ENCODE results near the gene FAM118B.

FAM118B gene

GRCh38 chr11:126211236-126212088 lies at the start of gene FAM118B, which contains the start of gene RPUSD4:
TSS of gene FAM118B (plus strand) at chr11:126211782. CDS start at chr11:126235002, 23,220 bp downstream.
TSS of gene RPUSD4 (minus strand) at chr11:126211650. CDS start at chr11:126211638, 12 bp downstream.
- peak; percentile 98 to 99 for DNase-seq (ENCODE audit: low spot score in 2 of 2)
- Mint-ChIP-seq H3K27ac (peak within 1 kb of the TSS; percentile 97), H3K4me3 (peak within 1 kb of the TSS; percentile 98), H3K36me3 (peaks cover 61% of the 10 kb centered on the region), H3K4me1 (peaks cover 33% of the 10 kb centered on the region), H3K9me3 (no peaks in the 10 kb centered on the region)
- peak; percentile 95 for ATAC-seq

- H3K4me3 Mint-ChIP-seq, result no peak overlapping the region
- DNase-seq (ENCODE audit: low spot score in 2 of 2), result no peak
- no peaks in the 10 kb centered on the region for H3K9me3 Mint-ChIP-seq
- H3K36me3 Mint-ChIP-seq, result no peaks in the 10 kb centered on the region
- H3K27ac Mint-ChIP-seq, result no peak overlapping the region
- H3K4me1 Mint-ChIP-seq, result no peaks in the 10 kb centered on the region
- ATAC-seq, result no peak
Observed at GRCh38 chr11:126162306-126163030, 49.1 kb upstream of the FAM118B start.

GRCh38 chr11:126163074-126163700 lies 48.4 kb upstream of the FAM118B start:
- Mint-ChIP-seq H3K36me3 (no peaks in the 10 kb centered on the region), H3K9me3 (no peaks in the 10 kb centered on the region), H3K4me3 (no peak overlapping the region), H3K4me1 (no peaks in the 10 kb centered on the region), H3K27ac (no peak overlapping the region)
- ATAC-seq (no peak), DNase-seq (ENCODE audit: low spot score in 2 of 2) (no peak)

GRCh38 chr11:126163779-126164178 lies 47.8 kb upstream of the FAM118B start:
- ATAC-seq (no peak), DNase-seq (ENCODE audit: low spot score in 2 of 2) (no peak)
- H3K9me3 Mint-ChIP-seq, result no peaks in the 10 kb centered on the region
- H3K4me1 Mint-ChIP-seq, result no peaks in the 10 kb centered on the region
- H3K36me3 Mint-ChIP-seq, result no peaks in the 10 kb centered on the region
- no peak overlapping the region for H3K4me3 Mint-ChIP-seq
- H3K27ac Mint-ChIP-seq, result no peak overlapping the region

GRCh38 chr11:126164781-126165180 lies 46.8 kb upstream of the FAM118B start:
- H3K4me1 Mint-ChIP-seq, result no peaks in the 10 kb centered on the region
- H3K36me3 Mint-ChIP-seq, result no peaks in the 10 kb centered on the region
- H3K9me3 Mint-ChIP-seq, result no peaks in the 10 kb centered on the region
- DNase-seq (ENCODE audit: low spot score in 2 of 2) (no peak), ATAC-seq (no peak)
- H3K27ac Mint-ChIP-seq, result no peak overlapping the region
- no peak overlapping the region for H3K4me3 Mint-ChIP-seq

GRCh38 chr11:126165311-126165720 lies 46.3 kb upstream of the FAM118B start:
- no peaks in the 10 kb centered on the region for H3K36me3 Mint-ChIP-seq
- ATAC-seq (no peak), DNase-seq (ENCODE audit: low spot score in 2 of 2) (no peak)
- no peaks in the 10 kb centered on the region for H3K4me1 Mint-ChIP-seq
- no peaks in the 10 kb centered on the region for H3K9me3 Mint-ChIP-seq
- no peak overlapping the region for H3K4me3 Mint-ChIP-seq
- no peak overlapping the region for H3K27ac Mint-ChIP-seq

- DNase-seq (ENCODE audit: low spot score in 2 of 2) (no peak), ATAC-seq (no peak)
- H3K27ac Mint-ChIP-seq, result no peak overlapping the region
- no peaks in the 10 kb centered on the region for H3K4me1 Mint-ChIP-seq
- no peaks in the 10 kb centered on the region for H3K9me3 Mint-ChIP-seq
- H3K4me3 Mint-ChIP-seq, result no peak overlapping the region
- H3K36me3 Mint-ChIP-seq, result no peaks in the 10 kb centered on the region
Observed at GRCh38 chr11:126165757-126166156, 45.8 kb upstream of the FAM118B start.

- Mint-ChIP-seq H3K36me3 (no peaks in the 10 kb centered on the region), H3K4me1 (no peaks in the 10 kb centered on the region), H3K9me3 (no peaks in the 10 kb centered on the region), H3K4me3 (no peak overlapping the region), H3K27ac (no peak overlapping the region)
- no peak for ATAC-seq
- no peak for DNase-seq (ENCODE audit: low spot score in 2 of 2)
Observed at GRCh38 chr11:126166413-126166812, 45.2 kb upstream of the FAM118B start.

- Mint-ChIP-seq H3K4me3 (no peak overlapping the region), H3K27ac (no peak overlapping the region), H3K9me3 (no peaks in the 10 kb centered on the region), H3K36me3 (no peaks in the 10 kb centered on the region), H3K4me1 (no peaks in the 10 kb centered on the region)
- no peak for DNase-seq (ENCODE audit: low spot score in 2 of 2)
- ATAC-seq, result no peak
Observed at GRCh38 chr11:126167488-126167887, 44.1 kb upstream of the FAM118B start.

GRCh38 chr11:126169291-126169690 lies 42.3 kb upstream of the FAM118B start:
- Mint-ChIP-seq H3K27ac (no peak overlapping the region), H3K4me3 (no peak overlapping the region), H3K9me3 (no peaks in the 10 kb centered on the region), H3K36me3 (no peaks in the 10 kb centered on the region), H3K4me1 (no peaks in the 10 kb centered on the region)
- ATAC-seq (no peak), DNase-seq (ENCODE audit: low spot score in 2 of 2) (no peak)

- H3K9me3 Mint-ChIP-seq, result no peaks in the 10 kb centered on the region
- DNase-seq (ENCODE audit: low spot score in 2 of 2) (no peak), ATAC-seq (no peak)
Observed at GRCh38 chr11:126172596-126173038, 39.0 kb upstream of the FAM118B start.

GRCh38 chr11:126173257-126173656 lies 38.3 kb upstream of the FAM118B start:
- H3K27ac Mint-ChIP-seq, result no peak overlapping the region
- ATAC-seq (no peak), DNase-seq (ENCODE audit: low spot score in 2 of 2) (no peak)
- no peaks in the 10 kb centered on the region for H3K9me3 Mint-ChIP-seq
- H3K36me3 Mint-ChIP-seq, result no peaks in the 10 kb centered on the region
- no peak overlapping the region for H3K4me3 Mint-ChIP-seq
- H3K4me1 Mint-ChIP-seq, result no peaks in the 10 kb centered on the region

More at GRCh38 chr11:126172596-126173038, 39.0 kb upstream of the FAM118B start:
- Mint-ChIP-seq H3K36me3 (no peaks in the 10 kb centered on the region), H3K27ac (no peak overlapping the region), H3K4me3 (no peak overlapping the region), H3K4me1 (no peaks in the 10 kb centered on the region)

- no peak for ATAC-seq
- no peaks in the 10 kb centered on the region for H3K36me3 Mint-ChIP-seq
- H3K9me3 Mint-ChIP-seq, result no peaks in the 10 kb centered on the region
- no peak overlapping the region for H3K4me3 Mint-ChIP-seq
- H3K27ac Mint-ChIP-seq, result no peak overlapping the region
- DNase-seq (ENCODE audit: low spot score in 2 of 2), result no peak
- H3K4me1 Mint-ChIP-seq, result no peaks in the 10 kb centered on the region
Observed at GRCh38 chr11:126174816-126175215, 36.8 kb upstream of the FAM118B start.

GRCh38 chr11:126175393-126175792 lies 36.2 kb upstream of the FAM118B start:
- H3K36me3 Mint-ChIP-seq, result no peaks in the 10 kb centered on the region
- no peaks in the 10 kb centered on the region for H3K9me3 Mint-ChIP-seq
- DNase-seq (ENCODE audit: low spot score in 2 of 2) (no peak), ATAC-seq (no peak)
- H3K4me3 Mint-ChIP-seq, result no peak overlapping the region
- no peak overlapping the region for H3K27ac Mint-ChIP-seq
- no peaks in the 10 kb centered on the region for H3K4me1 Mint-ChIP-seq

GRCh38 chr11:126176853-126177470 lies 34.6 kb upstream of the FAM118B start:
- Mint-ChIP-seq H3K4me1 (no peaks in the 10 kb centered on the region), H3K4me3 (no peak overlapping the region), H3K36me3 (no peaks in the 10 kb centered on the region), H3K9me3 (no peaks in the 10 kb centered on the region), H3K27ac (no peak overlapping the region)
- ATAC-seq, result no peak
- DNase-seq (ENCODE audit: low spot score in 2 of 2), result no peak

All from stimulated activated effector memory CD8-positive, alpha-beta T cell treated with anti-CD3 and anti-CD28 coated beads, Interleukin-12 subunit alpha, Interleukin-12 subunit beta, amount 100 ng/mL, for 72 hours (primary cell).